Esophagus squamous epithelium (tissue), 4 donors: ENCODE data around the gene KLRB1.
"Not testable (repeated sequence)": the region's sequence is repeated elsewhere in the genome, so short reads cannot be mapped to it uniquely, and the experiment has no call there.

Experiments
- POLR2A ChIP-seq, 4 donors: fragments of 450-650 bp; IDR thresholded peaks; one replicate each; pipeline ENCODE4 v1.6.1; 2017; ENCODE audit warnings: antibody characterized with exemption in 4 of 4, mild to moderate bottlenecking in 4 of 4, moderate library complexity in 3 of 4
- TF ChIP-seq, protein P1 (sequence below), 6 experiments: fragments of 450-650 bp in 4 of 6; fragments of 200-600 bp in 2 of 6; sonication (generic) in 2 of 6; IDR thresholded peaks; one replicate each; pipeline ENCODE4 v1.5.1; 2016 to 2019; ENCODE audit warnings: antibody characterized with exemption in 6 of 6, mild to moderate bottlenecking in 4 of 6, moderate library complexity in 4 of 6

DNA sequence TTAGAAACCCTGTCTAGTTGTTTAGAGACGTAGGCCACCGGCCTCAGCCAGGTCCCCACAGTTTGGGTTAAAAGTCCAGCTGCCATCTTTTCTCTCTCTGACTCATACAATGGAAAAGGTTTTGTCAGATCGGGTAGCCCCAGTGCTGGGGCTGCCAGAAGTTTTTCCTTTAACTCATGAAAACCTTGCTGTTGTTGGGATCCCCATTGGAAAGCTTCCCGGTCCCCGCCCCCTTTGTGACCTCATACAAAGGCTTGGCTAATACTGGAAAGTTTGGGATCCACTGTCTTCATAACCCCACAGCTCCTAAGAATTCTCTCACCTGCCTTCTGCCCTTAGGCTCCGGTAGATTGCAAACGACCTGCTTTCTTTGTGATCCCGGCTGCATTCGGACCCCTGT is 40.6 kb downstream of the KLRB1 start:
- TF ChIP-seq, protein P1, sequence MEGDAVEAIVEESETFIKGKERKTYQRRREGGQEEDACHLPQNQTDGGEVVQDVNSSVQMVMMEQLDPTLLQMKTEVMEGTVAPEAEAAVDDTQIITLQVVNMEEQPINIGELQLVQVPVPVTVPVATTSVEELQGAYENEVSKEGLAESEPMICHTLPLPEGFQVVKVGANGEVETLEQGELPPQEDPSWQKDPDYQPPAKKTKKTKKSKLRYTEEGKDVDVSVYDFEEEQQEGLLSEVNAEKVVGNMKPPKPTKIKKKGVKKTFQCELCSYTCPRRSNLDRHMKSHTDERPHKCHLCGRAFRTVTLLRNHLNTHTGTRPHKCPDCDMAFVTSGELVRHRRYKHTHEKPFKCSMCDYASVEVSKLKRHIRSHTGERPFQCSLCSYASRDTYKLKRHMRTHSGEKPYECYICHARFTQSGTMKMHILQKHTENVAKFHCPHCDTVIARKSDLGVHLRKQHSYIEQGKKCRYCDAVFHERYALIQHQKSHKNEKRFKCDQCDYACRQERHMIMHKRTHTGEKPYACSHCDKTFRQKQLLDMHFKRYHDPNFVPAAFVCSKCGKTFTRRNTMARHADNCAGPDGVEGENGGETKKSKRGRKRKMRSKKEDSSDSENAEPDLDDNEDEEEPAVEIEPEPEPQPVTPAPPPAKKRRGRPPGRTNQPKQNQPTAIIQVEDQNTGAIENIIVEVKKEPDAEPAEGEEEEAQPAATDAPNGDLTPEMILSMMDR (IDR thresholded peaks at IDR 0.05) = not testable (repeated sequence)
- not testable (repeated sequence) for TF ChIP-seq POLR2A (IDR thresholded peaks at IDR 0.05)
